Ishikawa (cell line): ENCODE measurements around the gene CAD.

Experiments
- CEBPB ChIP-seq: IDR thresholded peaks from 2 replicates; pipeline ENCODE4 v1.6.1; 2012
- CREB1 ChIP-seq: IDR thresholded peaks from 2 replicates; pipeline ENCODE4 v1.6.1; 2012; ENCODE audit warnings: low read depth
- EGR1 ChIP-seq: IDR thresholded peaks from 2 replicates; pipeline ENCODE4 v1.6.1; 2012
- EP300 ChIP-seq: IDR thresholded peaks from 2 replicates; pipeline ENCODE4 v1.6.1; 2012; ENCODE audit warnings: borderline replicate concordance
- FOXM1 ChIP-seq: IDR thresholded peaks from 2 replicates; pipeline ENCODE4 v1.6.1; 2012; ENCODE audit warnings: low read depth, borderline replicate concordance
- NFIC ChIP-seq: IDR thresholded peaks from 2 replicates; pipeline ENCODE4 v1.6.1; 2012
- RAD21 ChIP-seq: IDR thresholded peaks from 2 replicates; pipeline ENCODE4 v1.6.1; 2012; ENCODE audit warnings: low read depth
- TAF1 ChIP-seq: IDR thresholded peaks from 2 replicates; pipeline ENCODE4 v1.6.1; 2012; ENCODE audit warnings: low read depth, mild to moderate bottlenecking
- TCF12 ChIP-seq: IDR thresholded peaks from 2 replicates; pipeline ENCODE4 v1.6.1; 2012; ENCODE audit warnings: low read depth
- TEAD4 ChIP-seq: IDR thresholded peaks from 2 replicates; pipeline ENCODE4 v1.6.1; 2012
- YY1 ChIP-seq: IDR thresholded peaks from 2 replicates; pipeline ENCODE4 v1.6.1; 2012; ENCODE audit warnings: low read depth
- ZBTB7A ChIP-seq: IDR thresholded peaks from 2 replicates; pipeline ENCODE4 v1.6.1; 2012; ENCODE audit warnings: low read depth
- TF ChIP-seq, protein P1 (sequence below): IDR thresholded peaks from 2 replicates; pipeline ENCODE4 v1.6.1; 2012
- TF ChIP-seq, protein P2 (sequence below): IDR thresholded peaks from 2 replicates; pipeline ENCODE4 v1.6.1; 2012; ENCODE audit warnings: low read depth, mild to moderate bottlenecking
- TF ChIP-seq, protein P3 (sequence below): IDR thresholded peaks from 2 replicates; pipeline ENCODE4 v1.6.1; 2012

The CAD gene

DNA sequence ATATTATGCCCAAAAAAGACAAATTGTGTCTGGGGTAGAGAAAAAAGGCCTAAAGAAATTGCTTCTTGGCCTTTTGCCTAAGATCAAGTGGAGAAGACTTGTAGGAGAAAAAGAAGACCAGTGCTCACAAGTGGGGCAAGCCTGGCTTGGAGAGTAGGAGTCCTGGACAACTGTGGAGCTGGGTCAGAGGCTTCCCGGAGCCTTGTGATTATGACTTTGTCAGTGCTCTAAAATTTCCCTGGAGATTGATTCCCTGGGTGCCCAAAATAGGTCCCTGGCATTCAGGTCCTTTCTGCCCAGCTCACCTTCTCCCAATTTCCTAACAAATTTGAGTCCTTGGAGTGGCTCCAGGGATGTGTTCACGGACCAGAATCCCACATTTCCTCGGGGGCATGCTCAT, 64.3 kb downstream of the CAD start:
- no peak for TF ChIP-seq TEAD4
- TF ChIP-seq RAD21: no peak
- no peak for TF ChIP-seq YY1
- TF ChIP-seq TAF1: no peak
- no peak for TF ChIP-seq ZBTB7A
- TF ChIP-seq EGR1: no peak
- TF ChIP-seq NFIC: no peak
- TF ChIP-seq TCF12: no peak
- TF ChIP-seq, protein P1, sequence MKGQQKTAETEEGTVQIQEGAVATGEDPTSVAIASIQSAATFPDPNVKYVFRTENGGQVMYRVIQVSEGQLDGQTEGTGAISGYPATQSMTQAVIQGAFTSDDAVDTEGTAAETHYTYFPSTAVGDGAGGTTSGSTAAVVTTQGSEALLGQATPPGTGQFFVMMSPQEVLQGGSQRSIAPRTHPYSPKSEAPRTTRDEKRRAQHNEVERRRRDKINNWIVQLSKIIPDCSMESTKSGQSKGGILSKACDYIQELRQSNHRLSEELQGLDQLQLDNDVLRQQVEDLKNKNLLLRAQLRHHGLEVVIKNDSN: no peak
- TF ChIP-seq CREB1: no peak
- TF ChIP-seq, protein P2, sequence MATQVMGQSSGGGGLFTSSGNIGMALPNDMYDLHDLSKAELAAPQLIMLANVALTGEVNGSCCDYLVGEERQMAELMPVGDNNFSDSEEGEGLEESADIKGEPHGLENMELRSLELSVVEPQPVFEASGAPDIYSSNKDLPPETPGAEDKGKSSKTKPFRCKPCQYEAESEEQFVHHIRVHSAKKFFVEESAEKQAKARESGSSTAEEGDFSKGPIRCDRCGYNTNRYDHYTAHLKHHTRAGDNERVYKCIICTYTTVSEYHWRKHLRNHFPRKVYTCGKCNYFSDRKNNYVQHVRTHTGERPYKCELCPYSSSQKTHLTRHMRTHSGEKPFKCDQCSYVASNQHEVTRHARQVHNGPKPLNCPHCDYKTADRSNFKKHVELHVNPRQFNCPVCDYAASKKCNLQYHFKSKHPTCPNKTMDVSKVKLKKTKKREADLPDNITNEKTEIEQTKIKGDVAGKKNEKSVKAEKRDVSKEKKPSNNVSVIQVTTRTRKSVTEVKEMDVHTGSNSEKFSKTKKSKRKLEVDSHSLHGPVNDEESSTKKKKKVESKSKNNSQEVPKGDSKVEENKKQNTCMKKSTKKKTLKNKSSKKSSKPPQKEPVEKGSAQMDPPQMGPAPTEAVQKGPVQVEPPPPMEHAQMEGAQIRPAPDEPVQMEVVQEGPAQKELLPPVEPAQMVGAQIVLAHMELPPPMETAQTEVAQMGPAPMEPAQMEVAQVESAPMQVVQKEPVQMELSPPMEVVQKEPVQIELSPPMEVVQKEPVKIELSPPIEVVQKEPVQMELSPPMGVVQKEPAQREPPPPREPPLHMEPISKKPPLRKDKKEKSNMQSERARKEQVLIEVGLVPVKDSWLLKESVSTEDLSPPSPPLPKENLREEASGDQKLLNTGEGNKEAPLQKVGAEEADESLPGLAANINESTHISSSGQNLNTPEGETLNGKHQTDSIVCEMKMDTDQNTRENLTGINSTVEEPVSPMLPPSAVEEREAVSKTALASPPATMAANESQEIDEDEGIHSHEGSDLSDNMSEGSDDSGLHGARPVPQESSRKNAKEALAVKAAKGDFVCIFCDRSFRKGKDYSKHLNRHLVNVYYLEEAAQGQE: no peak
- no peak for TF ChIP-seq EP300
- TF ChIP-seq, protein P3, sequence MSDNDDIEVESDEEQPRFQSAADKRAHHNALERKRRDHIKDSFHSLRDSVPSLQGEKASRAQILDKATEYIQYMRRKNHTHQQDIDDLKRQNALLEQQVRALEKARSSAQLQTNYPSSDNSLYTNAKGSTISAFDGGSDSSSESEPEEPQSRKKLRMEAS: no peak

DNA sequence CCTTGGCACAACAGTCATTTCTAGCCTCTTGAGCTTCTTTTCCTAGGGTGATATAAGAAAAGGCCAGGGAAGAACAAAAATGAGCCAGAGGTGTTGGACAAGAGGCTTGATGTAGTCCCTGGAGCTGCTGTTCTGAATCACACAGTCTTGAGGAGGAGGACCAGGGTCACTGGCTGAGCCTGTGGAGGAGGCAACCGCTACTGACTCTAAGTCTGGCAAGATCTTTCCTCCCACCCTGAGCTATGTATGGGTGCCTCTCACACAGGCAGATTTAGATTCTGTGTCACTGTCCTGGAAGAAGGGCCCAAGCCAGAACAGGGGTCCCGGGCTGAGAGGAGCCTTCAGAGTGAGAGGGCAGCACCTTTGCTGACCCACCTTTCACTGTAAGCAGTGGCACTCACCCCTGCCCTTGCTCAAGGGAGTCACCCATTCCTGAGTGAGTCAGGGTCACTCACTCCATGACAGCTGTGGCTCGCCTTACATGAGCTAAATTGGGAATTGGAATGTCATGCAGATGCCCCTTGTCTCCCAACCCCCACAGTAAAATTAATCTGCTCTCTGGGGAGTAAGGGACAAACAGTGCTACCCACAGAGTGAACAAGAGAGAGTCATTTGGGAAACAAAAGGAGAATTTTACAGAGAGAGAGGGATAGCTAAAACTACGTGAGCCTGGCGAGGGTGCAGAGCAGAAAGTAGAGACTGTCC, 64.8 kb downstream of the CAD start, which contains the start of gene TRIM54:
Gene TRIM54 (plus strand): TSS at position 575 of the 705 bp plus-strand sequence. CDS start 303 bp downstream, outside the sequence.
- TF ChIP-seq, protein P1: no peak
- TF ChIP-seq EP300 (no peak), EGR1 (no peak), CREB1 (no peak), ZBTB7A (no peak), TAF1 (no peak), FOXM1 (no peak), YY1 (no peak), RAD21 (no peak), TEAD4 (no peak), CEBPB (no peak), NFIC (no peak)
- TF ChIP-seq, protein P2: no peak
- TF ChIP-seq, protein P3: no peak

GRCh38 chr2:27282892-27283291, 65.7 kb downstream of the CAD start:
- TF ChIP-seq, protein P2: no peak
- TF ChIP-seq YY1: no peak
- no peak for TF ChIP-seq CEBPB
- no peak for TF ChIP-seq EGR1
- TF ChIP-seq, protein P3: no peak
- TF ChIP-seq CREB1: no peak
- no peak for TF ChIP-seq NFIC
- TF ChIP-seq TCF12: no peak
- TF ChIP-seq, protein P1: no peak
- TF ChIP-seq TEAD4: no peak
- no peak for TF ChIP-seq RAD21
- no peak for TF ChIP-seq ZBTB7A
- TF ChIP-seq FOXM1: no peak
- no peak for TF ChIP-seq EP300
- TF ChIP-seq TAF1: no peak
